HG03520 (cell line): Measurements from ENCODE around the gene BIRC3.
"Not testable (repeated sequence)": the region's sequence is repeated elsewhere in the genome, so short reads cannot be mapped to it uniquely, and the experiment has no call there.

Experiments
- ATAC-seq: cut with Tn5 transposase; IDR thresholded peaks from one replicate; pipeline ENCODE4 v1.9.1; 2021; ENCODE audit warnings: mild to moderate bottlenecking, moderate library complexity; ENCODE audit not compliant: unreplicated experiment

The BIRC3 gene

GRCh38 chr11:102293873-102294601 lies 23.2 kb upstream of the BIRC3 start:
- peak; percentile 93 for ATAC-seq

GRCh38 chr11:102295045-102295444 lies 22.2 kb upstream of the BIRC3 start:
- no peak for ATAC-seq

GRCh38 chr11:102296757-102297156 lies 20.5 kb upstream of the BIRC3 start:
- not testable (repeated sequence) for ATAC-seq

- not testable (repeated sequence) for ATAC-seq
Observed at GRCh38 chr11:102300837-102301236, 16.4 kb upstream of the BIRC3 start.

GRCh38 chr11:102302241-102302640 lies 15.0 kb upstream of the BIRC3 start:
- ATAC-seq = no peak

- no peak for ATAC-seq
Observed at GRCh38 chr11:102304686-102305085, 12.6 kb upstream of the BIRC3 start.

GRCh38 chr11:102305352-102306047 lies 11.8 kb upstream of the BIRC3 start:
- no peak for ATAC-seq

- ATAC-seq = no peak
Observed at GRCh38 chr11:102306048-102306597, 11.2 kb upstream of the BIRC3 start.

GRCh38 chr11:102306817-102307726 lies 10.2 kb upstream of the BIRC3 start:
- no peak for ATAC-seq

- no peak for ATAC-seq
Observed at GRCh38 chr11:102307727-102308038, 9.6 kb upstream of the BIRC3 start.

- ATAC-seq = no peak
Observed at GRCh38 chr11:102309621-102310541, 7.4 kb upstream of the BIRC3 start.

- ATAC-seq = no peak
Observed at GRCh38 chr11:102312667-102313066, 4.6 kb upstream of the BIRC3 start.

GRCh38 chr11:102313238-102313940 lies 3.9 kb upstream of the BIRC3 start:
- ATAC-seq = no peak

GRCh38 chr11:102314784-102315183 lies 2.5 kb upstream of the BIRC3 start:
- no peak for ATAC-seq

- ATAC-seq = no peak
Observed at GRCh38 chr11:102316346-102316904, 859 bp upstream of the BIRC3 start.

- ATAC-seq = no peak
Observed at GRCh38 chr11:102317768-102318103, 452 bp downstream of the BIRC3 start.

GRCh38 chr11:102318469-102318868 lies 1.2 kb downstream of the BIRC3 start:
- ATAC-seq = no peak

- no peak for ATAC-seq
Observed at GRCh38 chr11:102319544-102319943, 2.3 kb downstream of the BIRC3 start.

- ATAC-seq = no peak
Observed at GRCh38 chr11:102320188-102320587, 2.9 kb downstream of the BIRC3 start.
